ENCODE results near the gene PNLIPRP1. TPM values are rescaled to one million over a fixed set of nuclear protein-coding genes. Genes with fewer than 3 reads are reported as not detected.

Gene PNLIPRP1
- total RNA-seq, 4 donors from 2014 or later: not detected

DNA sequence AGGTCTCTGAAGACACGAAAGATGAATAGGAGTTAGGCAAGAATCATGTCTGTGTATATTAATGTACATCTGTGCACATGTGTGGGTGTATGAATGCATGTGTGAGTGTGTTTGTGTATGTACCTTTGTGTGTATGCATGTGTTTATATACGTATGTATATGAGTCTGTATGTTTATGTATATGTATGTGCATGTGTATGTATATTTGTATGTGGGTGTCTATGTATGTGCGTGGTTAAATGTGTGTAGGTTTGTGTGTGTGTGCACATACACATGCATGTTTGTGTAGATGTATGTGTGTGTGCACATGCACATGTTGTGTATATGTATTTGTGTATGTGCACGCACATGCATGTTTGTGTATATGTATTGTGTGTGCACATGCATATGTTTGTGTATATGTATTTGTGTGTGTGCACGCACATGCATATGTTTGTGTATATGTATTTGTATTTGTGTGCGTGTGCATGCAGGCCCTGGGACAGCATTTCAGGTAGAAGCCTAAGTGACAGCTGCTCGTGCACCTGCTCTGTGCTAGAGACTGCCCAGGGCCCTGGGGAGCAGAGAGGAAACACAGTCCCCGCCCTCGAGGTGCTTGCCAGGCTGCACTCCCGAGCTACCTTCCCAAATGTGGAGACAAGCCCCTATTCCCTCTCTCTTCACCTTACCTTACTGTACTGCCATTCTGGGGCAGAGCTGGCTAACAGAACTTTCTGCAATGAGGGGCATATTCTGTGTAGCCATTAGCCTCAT is 12.1 kb downstream of the PNLIPRP1 start:
- TF ChIP-seq POLR2A (IDR thresholded peaks at IDR 0.05): no peak
- TF ChIP-seq, protein P1, sequence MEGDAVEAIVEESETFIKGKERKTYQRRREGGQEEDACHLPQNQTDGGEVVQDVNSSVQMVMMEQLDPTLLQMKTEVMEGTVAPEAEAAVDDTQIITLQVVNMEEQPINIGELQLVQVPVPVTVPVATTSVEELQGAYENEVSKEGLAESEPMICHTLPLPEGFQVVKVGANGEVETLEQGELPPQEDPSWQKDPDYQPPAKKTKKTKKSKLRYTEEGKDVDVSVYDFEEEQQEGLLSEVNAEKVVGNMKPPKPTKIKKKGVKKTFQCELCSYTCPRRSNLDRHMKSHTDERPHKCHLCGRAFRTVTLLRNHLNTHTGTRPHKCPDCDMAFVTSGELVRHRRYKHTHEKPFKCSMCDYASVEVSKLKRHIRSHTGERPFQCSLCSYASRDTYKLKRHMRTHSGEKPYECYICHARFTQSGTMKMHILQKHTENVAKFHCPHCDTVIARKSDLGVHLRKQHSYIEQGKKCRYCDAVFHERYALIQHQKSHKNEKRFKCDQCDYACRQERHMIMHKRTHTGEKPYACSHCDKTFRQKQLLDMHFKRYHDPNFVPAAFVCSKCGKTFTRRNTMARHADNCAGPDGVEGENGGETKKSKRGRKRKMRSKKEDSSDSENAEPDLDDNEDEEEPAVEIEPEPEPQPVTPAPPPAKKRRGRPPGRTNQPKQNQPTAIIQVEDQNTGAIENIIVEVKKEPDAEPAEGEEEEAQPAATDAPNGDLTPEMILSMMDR (IDR thresholded peaks at IDR 0.05 in 4 of 5, conservative IDR thresholded peaks at IDR 0.05 in 1 of 5): no peak
- Histone ChIP-seq H3K9me3 (no peaks in the 10 kb centered on the region), H3K27ac (no peak overlapping the region), H3K4me1 (no peaks in the 10 kb centered on the region), H3K4me3 (no peak overlapping the region), H3K27me3 (no peaks in the 10 kb centered on the region), H3K36me3 (no peaks in the 10 kb centered on the region)
- no peak for ATAC-seq
- DNase-seq: no peak
- intact Hi-C loops (cut with DNase I; ENCODE audit: low total_unique reads): no loop called here
- in situ Hi-C loops (cut with MboI; ENCODE audit: low sequenced_read_pairs in 4 of 4): no loop called here

DNA sequence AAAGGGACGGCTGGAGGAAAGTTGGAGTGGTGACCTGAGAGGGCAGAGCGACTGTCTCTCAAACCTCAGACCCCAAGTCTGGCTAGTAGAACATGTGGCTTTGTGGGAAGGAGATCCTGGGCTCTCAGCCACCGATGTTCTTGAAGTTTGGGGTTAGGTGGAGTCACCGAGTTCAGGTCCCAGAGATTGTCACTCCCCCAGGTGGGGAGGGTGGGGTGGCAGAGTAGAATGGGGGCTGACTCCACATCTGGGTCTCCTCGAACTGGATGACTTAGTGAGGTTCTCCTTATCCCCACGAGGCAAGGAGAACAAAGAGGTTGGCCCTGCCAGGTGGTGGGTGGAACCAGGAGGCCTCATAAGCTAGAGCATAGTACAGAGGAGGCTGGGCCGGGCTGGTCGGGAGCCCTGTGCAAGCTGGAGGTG is 15.3 kb downstream of the PNLIPRP1 start:
- no peaks in the 10 kb centered on the region for H3K9me3 ChIP-seq
- no peak for DNase-seq
- TF ChIP-seq, protein P1 (IDR thresholded peaks at IDR 0.05 in 4 of 5, conservative IDR thresholded peaks at IDR 0.05 in 1 of 5): no peak
- no peak for TF ChIP-seq POLR2A (IDR thresholded peaks at IDR 0.05)
- no peak overlapping the region for H3K4me3 ChIP-seq
- no peaks in the 10 kb centered on the region for H3K4me1 ChIP-seq
- H3K27ac ChIP-seq: no peak overlapping the region
- no peaks in the 10 kb centered on the region for H3K36me3 ChIP-seq
- peaks cover 6 to 18% (median 16%) of the 10 kb centered on the region in 3 donors for H3K27me3 ChIP-seq
- intact Hi-C loops (cut with DNase I; ENCODE audit: low total_unique reads) (no loop called here), in situ Hi-C loops (cut with MboI; ENCODE audit: low sequenced_read_pairs in 4 of 4) (no loop called here)
- ATAC-seq: no peak

DNA sequence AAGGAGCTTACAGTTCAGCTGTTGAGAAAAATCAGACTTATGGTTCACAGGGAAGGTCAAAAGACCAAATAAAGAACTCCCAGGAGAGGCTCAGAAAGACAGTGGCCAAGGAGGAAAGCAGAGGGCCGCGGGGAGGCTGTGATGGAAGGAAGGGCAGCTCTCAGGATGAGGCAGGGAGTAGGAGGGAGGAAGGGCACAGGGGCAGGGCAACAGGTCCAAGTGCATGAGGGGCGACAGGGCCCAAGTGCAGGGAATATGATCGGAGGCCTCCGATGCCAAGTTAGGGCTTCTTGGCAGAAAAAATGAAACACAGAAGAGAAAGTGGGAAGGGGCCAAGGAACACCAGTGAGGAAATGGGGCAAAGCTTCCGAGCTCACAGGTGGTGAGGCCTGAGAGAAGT is 16.6 kb downstream of the PNLIPRP1 start:
- no peak for TF ChIP-seq POLR2A (IDR thresholded peaks at IDR 0.05)
- TF ChIP-seq, protein P1 (IDR thresholded peaks at IDR 0.05 in 4 of 5, conservative IDR thresholded peaks at IDR 0.05 in 1 of 5): no peak
- Histone ChIP-seq H3K4me1 (no peaks in the 10 kb centered on the region), H3K9me3 (no peaks in the 10 kb centered on the region), H3K27ac (no peak overlapping the region), H3K27me3 (peaks cover 6 to 18% (median 16%) of the 10 kb centered on the region in 3 donors), H3K36me3 (no peaks in the 10 kb centered on the region), H3K4me3 (no peak overlapping the region)
- in situ Hi-C loops (cut with MboI; ENCODE audit: low sequenced_read_pairs in 4 of 4) (no loop called here), intact Hi-C loops (cut with DNase I; ENCODE audit: low total_unique reads) (no loop called here)
- DNase-seq (no peak), ATAC-seq (no peak)

DNA sequence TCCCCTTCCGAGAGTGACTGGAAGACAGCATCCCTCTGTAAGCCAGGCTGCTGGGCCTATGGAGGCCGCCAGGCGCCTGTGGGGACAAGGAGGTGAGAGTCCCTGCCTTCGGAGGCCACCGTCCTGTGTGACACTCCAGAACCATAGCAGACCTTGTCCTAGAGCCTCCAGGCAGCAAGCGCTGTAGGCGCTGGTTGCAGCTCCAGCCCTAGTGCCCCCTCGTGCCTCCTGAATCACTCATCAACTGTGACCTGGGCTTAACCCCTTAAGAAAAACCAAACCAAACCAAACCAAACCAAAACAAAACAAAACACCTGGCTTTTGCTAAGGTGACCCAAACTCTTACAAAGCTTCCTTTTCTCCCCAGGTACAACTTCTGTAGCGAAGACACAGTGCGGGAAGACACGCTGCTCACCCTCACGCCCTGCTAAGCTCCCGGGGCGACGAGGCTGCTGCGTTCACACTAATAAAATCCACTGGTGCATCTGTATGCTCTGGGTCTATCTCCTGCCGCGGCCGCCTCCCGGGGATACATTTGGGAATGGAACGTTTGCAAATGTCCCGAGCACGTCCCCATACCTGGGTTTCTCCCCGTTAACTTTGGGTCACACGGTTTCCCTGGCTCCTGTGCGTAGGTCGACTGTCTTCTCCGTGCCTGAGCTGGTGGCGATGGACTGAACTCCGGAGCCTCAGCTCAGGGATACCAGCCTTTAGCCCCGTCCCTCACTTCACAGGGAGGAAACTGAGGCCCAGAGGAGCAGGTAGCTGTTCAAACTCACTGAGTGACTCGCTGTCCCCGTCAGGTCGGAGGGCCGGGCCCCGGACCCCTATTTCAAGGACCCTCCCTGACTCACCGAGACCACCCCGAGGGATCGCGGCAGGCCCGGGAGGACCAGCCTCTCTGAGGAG is 18.2 kb downstream of the PNLIPRP1 start:
- no peaks in the 10 kb centered on the region for H3K9me3 ChIP-seq
- H3K4me1 ChIP-seq: no peaks in the 10 kb centered on the region
- peaks cover 6 to 18% (median 16%) of the 10 kb centered on the region in 3 donors for H3K27me3 ChIP-seq
- H3K4me3 ChIP-seq: no peak overlapping the region
- TF ChIP-seq, protein P1 (IDR thresholded peaks at IDR 0.05 in 4 of 5, conservative IDR thresholded peaks at IDR 0.05 in 1 of 5): no peak
- TF ChIP-seq POLR2A (IDR thresholded peaks at IDR 0.05): no peak
- in situ Hi-C loops (cut with MboI; ENCODE audit: low sequenced_read_pairs in 4 of 4): no loop called here
- intact Hi-C loops (cut with DNase I; ENCODE audit: low total_unique reads): no loop called here
- no peak for DNase-seq
- H3K27ac ChIP-seq: no peak overlapping the region
- no peak for ATAC-seq
- H3K36me3 ChIP-seq: no peaks in the 10 kb centered on the region
